Right lobe of liver (tissue), 4 donors: ENCODE data around the gene MYH14.

Experiments
- CTCF ChIP-seq, 4 donors: fragments of 200-600 bp in 3 of 4; fragments of 450-650 bp in 1 of 4; IDR thresholded peaks; one replicate each; pipeline versions ENCODE4 v1.5.1 to v1.8.0; 2016 to 2022; ENCODE audit warnings: antibody characterized with exemption in 4 of 4, mild to moderate bottlenecking in 2 of 4
- POLR2A ChIP-seq: fragments of 450-650 bp; IDR thresholded peaks from one replicate; pipeline ENCODE4 v1.6.1; 2017; ENCODE audit warnings: antibody characterized with exemption, mild to moderate bottlenecking
- donor health status: DM: no; HTN: no; CAD: no.
- donor health status: DM: no; HTN: no; CAD: no.
- donor health status: DM: no; HTN: yes; CAD: no.

GRCh38 chr19:50159078-50159477 lies 44.3 kb upstream of the MYH14 start:
- TF ChIP-seq CTCF (IDR thresholded peaks at IDR 0.05) (no peak), POLR2A (no peak)
